IPS-18c (cell line): ENCODE results near the gene MBP.

Experiments
- H3K4me3 ChIP-seq: 2 replicates; pipeline ENCODE4 v1.7.0; 2013; ENCODE audit warnings: low read depth, mild to moderate bottlenecking, low read length, moderate library complexity; ENCODE audit not compliant: insufficient read depth
- H3K9me3 ChIP-seq: one replicate; pipeline ENCODE4 v1.6.1; 2013; ENCODE audit warnings: mild to moderate bottlenecking, low read length, moderate library complexity; ENCODE audit not compliant: control insufficient read depth, insufficient read depth

Gene MBP

GRCh38 chr18:77082316-77082955, 50.1 kb downstream of the MBP start:
- H3K4me3 ChIP-seq: no peak overlapping the region

GRCh38 chr18:77081390-77081778, 51.2 kb downstream of the MBP start:
- no peak overlapping the region for H3K4me3 ChIP-seq

More at GRCh38 chr18:77082316-77082955, 50.1 kb downstream of the MBP start:
- H3K9me3 ChIP-seq: no peaks in the 10 kb centered on the region

DNA sequence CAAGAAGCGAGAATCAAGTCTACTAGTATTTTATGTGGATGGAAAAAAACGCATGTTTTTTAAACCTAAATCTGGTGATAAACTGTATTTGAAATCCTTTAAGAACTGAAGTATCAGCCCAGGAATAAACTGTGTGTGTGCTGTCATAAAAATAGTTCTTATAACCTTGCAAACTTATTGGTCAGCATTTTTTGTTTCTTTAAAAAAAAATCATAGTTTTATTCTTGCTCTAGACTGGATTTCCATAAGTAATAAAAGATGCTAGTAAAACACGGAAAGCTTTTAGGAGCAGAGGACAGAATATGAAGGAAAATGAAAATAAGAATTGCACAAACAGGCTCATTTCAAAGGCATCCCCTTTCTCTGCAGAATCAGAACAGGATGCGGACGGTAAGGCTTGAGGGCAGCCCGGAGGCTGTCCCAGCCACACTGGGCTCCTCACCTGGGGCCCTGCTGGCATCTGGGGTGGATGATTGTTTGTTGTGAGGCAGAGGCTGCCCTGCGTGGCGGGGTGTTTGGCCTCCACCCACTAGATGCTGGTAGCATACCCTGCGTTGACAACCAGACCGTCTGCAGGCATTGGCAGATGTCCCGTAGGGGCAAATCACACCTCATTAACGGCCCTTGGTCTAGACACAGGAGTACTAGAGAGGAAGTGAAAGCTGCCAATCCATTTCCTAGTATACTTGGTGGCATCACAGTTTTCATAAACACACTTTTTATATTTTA, 52.5 kb downstream of the MBP start:
- H3K4me3 ChIP-seq: no peak overlapping the region
- no peaks in the 10 kb centered on the region for H3K9me3 ChIP-seq

More at GRCh38 chr18:77081390-77081778, 51.2 kb downstream of the MBP start:
- no peaks in the 10 kb centered on the region for H3K9me3 ChIP-seq

- Histone ChIP-seq H3K9me3 (no peaks in the 10 kb centered on the region), H3K4me3 (no peak overlapping the region)
These were observed 53.5 kb downstream of the MBP start for GRCh38 chr18:77079088-77079487.

- no peak overlapping the region for H3K4me3 ChIP-seq
These were observed 53.9 kb downstream of the MBP start for GRCh38 chr18:77078690-77079070.

GRCh38 chr18:77077941-77078689, 54.5 kb downstream of the MBP start:
- no peak overlapping the region for H3K4me3 ChIP-seq
- no peaks in the 10 kb centered on the region for H3K9me3 ChIP-seq

More at GRCh38 chr18:77078690-77079070, 53.9 kb downstream of the MBP start:
- H3K9me3 ChIP-seq: no peaks in the 10 kb centered on the region

GRCh38 chr18:77077401-77077800, 55.2 kb downstream of the MBP start:
- H3K4me3 ChIP-seq: no peak overlapping the region
- no peaks in the 10 kb centered on the region for H3K9me3 ChIP-seq

DNA sequence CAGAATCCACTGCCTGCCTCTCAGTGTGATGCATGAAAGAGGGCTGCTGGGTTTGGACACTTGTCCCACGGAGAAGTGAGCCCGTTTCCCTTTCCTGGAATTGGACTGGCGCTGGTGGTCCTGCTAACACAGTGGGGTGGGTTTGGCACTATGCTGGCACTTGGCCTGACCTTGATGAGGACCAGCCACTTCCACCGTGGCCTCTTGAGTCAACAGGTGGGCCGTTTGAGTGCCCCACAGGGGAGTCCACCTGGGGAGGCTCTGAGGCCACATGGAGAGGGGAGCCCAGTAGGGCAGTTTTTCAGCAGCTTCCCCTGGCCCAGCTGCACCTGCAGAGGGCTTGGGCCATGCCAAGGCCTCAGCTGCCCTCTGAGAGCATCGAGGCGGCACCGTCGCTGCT, 56.5 kb downstream of the MBP start:
- Histone ChIP-seq H3K4me3 (no peak overlapping the region), H3K9me3 (no peaks in the 10 kb centered on the region)

GRCh38 chr18:77074431-77074830, 58.2 kb downstream of the MBP start:
- H3K4me3 ChIP-seq: no peak overlapping the region
- no peaks in the 10 kb centered on the region for H3K9me3 ChIP-seq

DNA sequence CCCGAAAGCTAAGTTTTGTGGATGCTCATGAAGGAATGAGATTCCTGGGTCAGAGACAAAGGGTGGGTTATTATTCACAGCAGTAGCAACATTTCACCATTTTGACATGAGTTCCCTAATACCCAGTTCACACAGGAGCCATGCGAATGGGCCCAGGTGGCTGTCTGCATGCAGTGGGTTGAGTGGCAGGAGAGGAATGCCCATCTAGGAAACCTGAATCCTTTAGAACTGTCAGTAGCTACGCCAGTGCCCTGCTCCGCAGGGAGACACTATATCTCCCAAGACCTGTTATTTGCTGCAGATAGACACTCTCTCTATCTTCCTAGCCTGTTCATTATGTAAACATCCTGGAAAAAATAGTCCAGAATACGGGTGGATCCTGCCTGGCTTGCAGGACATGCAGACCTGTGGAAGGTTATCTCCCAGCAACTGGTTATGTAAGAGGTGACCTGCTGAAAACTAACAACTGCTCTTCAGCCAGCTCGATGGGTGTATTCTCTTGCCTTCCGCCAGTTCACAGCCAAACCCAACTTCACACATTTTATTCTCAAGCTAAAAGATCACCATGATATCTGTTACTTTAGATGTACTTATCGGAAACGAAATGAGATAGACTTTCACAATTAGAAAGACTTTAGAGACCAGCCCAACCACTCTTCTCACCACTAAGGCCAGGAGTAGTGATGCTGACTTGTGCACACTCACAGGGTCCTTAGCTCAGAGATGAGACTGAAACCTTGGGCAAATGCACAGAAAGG, 59.1 kb downstream of the MBP start:
- no peak overlapping the region for H3K4me3 ChIP-seq
- no peaks in the 10 kb centered on the region for H3K9me3 ChIP-seq

DNA sequence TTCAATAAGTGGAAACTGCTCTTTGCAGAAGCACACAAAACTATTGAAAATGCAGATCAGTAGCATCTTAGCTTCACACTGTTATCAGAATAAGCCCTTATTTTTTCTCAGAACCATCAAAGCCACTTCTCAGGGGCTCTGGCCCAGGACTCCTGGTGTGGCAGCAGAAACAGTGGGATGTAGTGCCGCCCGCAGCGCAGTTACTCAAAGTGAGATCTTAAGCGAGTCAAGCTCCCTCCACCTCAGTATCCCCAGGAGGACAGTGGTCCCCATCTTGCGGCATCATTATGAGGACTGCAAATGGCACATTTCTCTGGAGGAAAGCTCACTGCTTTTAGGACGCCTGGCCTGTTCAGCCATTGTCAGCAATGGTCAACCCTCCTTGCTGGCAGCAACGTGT, 60.0 kb downstream of the MBP start:
- no peaks in the 10 kb centered on the region for H3K9me3 ChIP-seq
- no peak overlapping the region for H3K4me3 ChIP-seq

GRCh38 chr18:77071711-77072292, 60.8 kb downstream of the MBP start:
- no peaks in the 10 kb centered on the region for H3K9me3 ChIP-seq
- no peak overlapping the region for H3K4me3 ChIP-seq

DNA sequence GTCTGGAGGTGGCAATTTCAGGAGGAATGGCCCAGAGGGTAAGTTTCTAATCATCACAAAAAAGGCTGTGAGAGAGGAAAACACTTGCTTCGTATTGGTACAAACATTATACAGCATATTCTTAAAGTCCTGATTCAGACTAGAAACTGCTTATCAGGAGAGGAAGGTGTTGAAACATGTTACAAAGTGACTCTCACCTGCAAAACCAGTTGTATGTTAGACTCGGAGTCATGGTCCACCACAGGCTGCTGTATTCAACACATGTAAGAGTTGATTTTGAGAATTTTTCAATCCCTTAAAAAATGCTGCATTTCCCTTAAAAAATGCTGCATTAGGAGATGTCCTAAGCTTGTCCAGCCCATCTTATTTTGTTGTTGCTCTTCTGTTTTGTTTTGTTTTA, 61.5 kb downstream of the MBP start:
- Histone ChIP-seq H3K9me3 (no peaks in the 10 kb centered on the region), H3K4me3 (no peak overlapping the region)

DNA sequence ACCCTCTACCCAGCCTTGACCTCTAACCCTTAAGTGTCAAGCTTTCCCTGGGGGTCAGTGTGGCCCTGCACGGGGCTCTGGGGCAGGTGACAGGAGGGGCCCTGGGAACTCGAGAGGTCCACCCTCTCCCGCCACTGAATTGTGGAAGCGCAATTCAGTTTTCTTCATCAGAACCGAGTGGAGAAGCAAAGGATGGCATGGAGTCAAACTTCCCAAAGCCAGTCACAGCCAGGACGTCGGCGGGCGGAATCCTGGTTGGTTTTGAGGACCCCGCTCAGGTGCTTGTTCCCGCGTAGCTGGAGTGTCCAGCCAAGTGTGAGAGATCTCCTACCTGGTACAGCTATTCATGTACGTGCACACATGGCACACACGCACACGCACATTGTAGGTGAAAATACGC, 62.0 kb downstream of the MBP start:
- H3K4me3 ChIP-seq: no peak overlapping the region
- no peaks in the 10 kb centered on the region for H3K9me3 ChIP-seq

- no peak overlapping the region for H3K4me3 ChIP-seq
These were observed 62.7 kb downstream of the MBP start for GRCh38 chr18:77069931-77070330.

GRCh38 chr18:77069482-77069881, 63.1 kb downstream of the MBP start:
- no peak overlapping the region for H3K4me3 ChIP-seq
- H3K9me3 ChIP-seq: no peaks in the 10 kb centered on the region

More at GRCh38 chr18:77069931-77070330, 62.7 kb downstream of the MBP start:
- H3K9me3 ChIP-seq: no peaks in the 10 kb centered on the region
